Astrocyte (in vitro differentiated cells and primary cell): ENCODE data around the gene CXorf49. TPM values are rescaled to one million over a fixed set of nuclear protein-coding genes. Genes with fewer than 3 reads are reported as not detected.
"Not testable (repeated sequence)": the region's sequence is repeated elsewhere in the genome, so short reads cannot be mapped to it uniquely, and the experiment has no call there.

Source experiments
- DNase-seq: peaks from one replicate; pipeline ENCODE4 v3.0.0-alpha.2; 2010; ENCODE audit warnings: low read depth
- FAIRE-seq: peaks from 2 replicates; lab custom pipeline; 2011; peaks lifted over from hg19 to GRCh38; lab: Jason Lieb, UNC
- H2AFZ ChIP-seq: 2 replicates; pipeline ENCODE4 v1.6.0; 2012; ENCODE audit warnings: low read depth, low read length, inconsistent platforms
- H3K27ac ChIP-seq: 2 replicates; pipeline ENCODE4 v1.5.1; 2011; ENCODE audit warnings: low read depth, low read length, inconsistent platforms
- H3K27me3 ChIP-seq: 2 replicates; pipeline ENCODE4 v1.6.0; 2011; ENCODE audit warnings: low read length, inconsistent platforms; ENCODE audit not compliant: insufficient read depth
- H3K36me3 ChIP-seq: 2 replicates; pipeline ENCODE4 v1.5.1; 2011; ENCODE audit warnings: low read length, inconsistent platforms; ENCODE audit not compliant: insufficient read depth
- H3K4me1 ChIP-seq: 2 replicates; pipeline ENCODE4 v1.5.1; 2011; ENCODE audit warnings: low read length, inconsistent platforms; ENCODE audit not compliant: insufficient read depth
- H3K4me2 ChIP-seq: 2 replicates; pipeline ENCODE4 v1.6.0; 2012; ENCODE audit warnings: low read length, inconsistent platforms
- H3K4me3 ChIP-seq: 2 replicates; pipeline ENCODE4 v1.5.1; 2011; ENCODE audit warnings: low read depth, mild to moderate bottlenecking, low read length, inconsistent platforms; ENCODE audit not compliant: insufficient read depth
- H3K79me2 ChIP-seq: 2 replicates; pipeline ENCODE4 v1.6.0; 2012; ENCODE audit warnings: mild to moderate bottlenecking, low read length, inconsistent platforms; ENCODE audit not compliant: insufficient read depth
- H3K9ac ChIP-seq: 2 replicates; pipeline ENCODE4 v1.6.0; 2012; ENCODE audit warnings: mild to moderate bottlenecking, low read length, inconsistent platforms
- H3K9me3 ChIP-seq: 2 replicates; pipeline ENCODE4 v1.5.1; 2012; ENCODE audit warnings: low read depth, mild to moderate bottlenecking, low read length, inconsistent platforms; ENCODE audit not compliant: insufficient read depth
- H4K20me1 ChIP-seq: 2 replicates; pipeline ENCODE4 v1.6.0; 2012; ENCODE audit warnings: low read length, inconsistent platforms; ENCODE audit not compliant: insufficient read depth
- H3K27ac Mint-ChIP-seq: one replicate; pipeline ENCODE4 v1.8.0; 2021; ENCODE audit warnings: mild to moderate bottlenecking, mixed read lengths; ENCODE audit not compliant: unreplicated experiment
- H3K27me3 Mint-ChIP-seq: one replicate; pipeline ENCODE4 v1.8.0; 2021; ENCODE audit warnings: low read depth, mixed read lengths; ENCODE audit not compliant: unreplicated experiment
- H3K36me3 Mint-ChIP-seq: one replicate; pipeline ENCODE4 v1.8.0; 2021; ENCODE audit warnings: low read depth, mixed read lengths; ENCODE audit not compliant: unreplicated experiment
- H3K4me1 Mint-ChIP-seq: one replicate; pipeline ENCODE4 v1.8.0; 2021; ENCODE audit warnings: low read depth, mixed read lengths; ENCODE audit not compliant: unreplicated experiment
- H3K4me3 Mint-ChIP-seq: one replicate; pipeline ENCODE4 v1.8.0; 2021; ENCODE audit warnings: mild to moderate bottlenecking, moderate library complexity, mixed read lengths; ENCODE audit not compliant: unreplicated experiment
- H3K9me3 Mint-ChIP-seq: one replicate; pipeline ENCODE4 v1.8.0; 2021; ENCODE audit warnings: mild to moderate bottlenecking, mixed read lengths; ENCODE audit not compliant: unreplicated experiment
- total RNA-seq: library from RNA; stranded (reverse); gene quantifications from 2 replicates; pipeline ENCODE4 v1.2.1, GENCODE V29; 2021

The CXorf49 gene
- total RNA-seq, 1 donor from 2014 or later: not detected

- not testable (repeated sequence) for H4K20me1 ChIP-seq, FAIRE-seq
These were observed 19.1 kb downstream of the CXorf49 start for GRCh38 chrX:71699023-71699344.

GRCh38 chrX:71698299-71699022 lies 19.6 kb downstream of the CXorf49 start:
- H3K4me3 ChIP-seq, H3K36me3 ChIP-seq, H3K4me2 ChIP-seq, FAIRE-seq, H3K4me3 Mint-ChIP-seq, H3K27ac ChIP-seq, H3K36me3 Mint-ChIP-seq, H3K27me3 Mint-ChIP-seq, H2AFZ ChIP-seq, H4K20me1 ChIP-seq, H3K9me3 Mint-ChIP-seq, H3K4me1 Mint-ChIP-seq, H3K27ac Mint-ChIP-seq, H3K9me3 ChIP-seq, H3K9ac ChIP-seq, DNase-seq, H3K79me2 ChIP-seq, H3K27me3 ChIP-seq, H3K4me1 ChIP-seq: not testable (repeated sequence)

More at GRCh38 chrX:71699023-71699344, 19.1 kb downstream of the CXorf49 start:
- H3K27ac ChIP-seq, H3K27me3 ChIP-seq, H3K9me3 ChIP-seq, DNase-seq, H3K79me2 ChIP-seq, H3K4me3 Mint-ChIP-seq, H3K36me3 Mint-ChIP-seq, H3K9me3 Mint-ChIP-seq, H3K27me3 Mint-ChIP-seq, H3K4me1 Mint-ChIP-seq, H3K36me3 ChIP-seq, H3K27ac Mint-ChIP-seq, H3K4me3 ChIP-seq, H3K4me1 ChIP-seq, H3K4me2 ChIP-seq, H2AFZ ChIP-seq, H3K9ac ChIP-seq: not testable (repeated sequence)

GRCh38 chrX:71697466-71698298 lies 20.4 kb downstream of the CXorf49 start:
- not testable (repeated sequence) for H2AFZ ChIP-seq, H3K27ac Mint-ChIP-seq, H3K4me3 ChIP-seq, H3K4me1 Mint-ChIP-seq, H3K4me1 ChIP-seq, H3K36me3 ChIP-seq, FAIRE-seq, H3K9me3 ChIP-seq, H3K27me3 ChIP-seq, H3K9me3 Mint-ChIP-seq, H3K4me3 Mint-ChIP-seq, H3K36me3 Mint-ChIP-seq, H3K27ac ChIP-seq, H3K27me3 Mint-ChIP-seq, H3K4me2 ChIP-seq, H3K9ac ChIP-seq, DNase-seq, H4K20me1 ChIP-seq, H3K79me2 ChIP-seq

GRCh38 chrX:71696641-71697465 lies 21.2 kb downstream of the CXorf49 start:
- H3K9ac ChIP-seq, H3K36me3 Mint-ChIP-seq, H3K36me3 ChIP-seq, H3K9me3 ChIP-seq, H3K27me3 ChIP-seq, FAIRE-seq, H3K4me3 Mint-ChIP-seq, H3K27ac Mint-ChIP-seq, H3K4me1 Mint-ChIP-seq, H3K9me3 Mint-ChIP-seq, H4K20me1 ChIP-seq, H3K27ac ChIP-seq, H2AFZ ChIP-seq, DNase-seq, H3K79me2 ChIP-seq, H3K4me2 ChIP-seq, H3K4me1 ChIP-seq, H3K4me3 ChIP-seq, H3K27me3 Mint-ChIP-seq: not testable (repeated sequence)
